Lower leg skin (tissue), 4 donors: ENCODE results near the gene ANK2. TPM values are rescaled to one million over a fixed set of nuclear protein-coding genes. Genes with fewer than 3 reads are reported as not detected.

Source experiments
- DNase-seq, 2 donors: peaks; one replicate each; pipeline ENCODE4 v3.0.0-alpha.2; 2019; ENCODE audit warnings: low spot score in 2 of 2
- H3K4me3 ChIP-seq: fragments of 200-600 bp; sonication (generic); 2 replicates; pipeline ENCODE4 v1.5.1; 2017; ENCODE audit warnings: mild to moderate bottlenecking, low read depth; ENCODE audit not compliant: poor library complexity, severe bottlenecking
- POLR2A ChIP-seq, 2 donors: fragments of 450-650 bp; IDR thresholded peaks; one replicate each; pipeline ENCODE4 v1.6.1; 2016 to 2017; ENCODE audit warnings: antibody characterized with exemption in 2 of 2, mild to moderate bottlenecking in 1 of 2, moderate library complexity in 1 of 2
- WGBS, 2 donors: methylation state at CpG; one replicate each; pipeline ENCODE4 v1.1.5; 2018; 5-methylcytosine and 5-hydroxymethylcytosine counted together
- intact Hi-C: fragments of 100-400 bp; cut with DNase I; formaldehyde crosslinking; loops from one replicate; pipeline ENCODE4 v1.15.0; 2023; ENCODE audit warnings: low total_unique reads
- total RNA-seq, 4 donors: library from RNA; depleted of rRNA; stranded (reverse); fragments of >200 nt; gene quantifications; one replicate each; pipeline ENCODE4 v1.1.0, GENCODE V29; 2016
- TF ChIP-seq, protein P1 (sequence below), 3 donors: fragments of 450-650 bp; IDR thresholded peaks; one replicate each; pipeline ENCODE4 v1.5.1; 2016; ENCODE audit warnings: antibody characterized with exemption in 3 of 3, mild to moderate bottlenecking in 3 of 3, moderate library complexity in 2 of 3

Gene ANK2
- total RNA-seq, 4 donors from 2014 or later: 7.1 to 28.8 (median 18.3) TPM

GRCh38 chr4:113090954-113091353 is 41.5 kb downstream of the ANK2 start:
- no peak for DNase-seq
- intact Hi-C loops: no loop called here
- H3K4me3 ChIP-seq: no peak overlapping the region
- TF ChIP-seq, protein P1, sequence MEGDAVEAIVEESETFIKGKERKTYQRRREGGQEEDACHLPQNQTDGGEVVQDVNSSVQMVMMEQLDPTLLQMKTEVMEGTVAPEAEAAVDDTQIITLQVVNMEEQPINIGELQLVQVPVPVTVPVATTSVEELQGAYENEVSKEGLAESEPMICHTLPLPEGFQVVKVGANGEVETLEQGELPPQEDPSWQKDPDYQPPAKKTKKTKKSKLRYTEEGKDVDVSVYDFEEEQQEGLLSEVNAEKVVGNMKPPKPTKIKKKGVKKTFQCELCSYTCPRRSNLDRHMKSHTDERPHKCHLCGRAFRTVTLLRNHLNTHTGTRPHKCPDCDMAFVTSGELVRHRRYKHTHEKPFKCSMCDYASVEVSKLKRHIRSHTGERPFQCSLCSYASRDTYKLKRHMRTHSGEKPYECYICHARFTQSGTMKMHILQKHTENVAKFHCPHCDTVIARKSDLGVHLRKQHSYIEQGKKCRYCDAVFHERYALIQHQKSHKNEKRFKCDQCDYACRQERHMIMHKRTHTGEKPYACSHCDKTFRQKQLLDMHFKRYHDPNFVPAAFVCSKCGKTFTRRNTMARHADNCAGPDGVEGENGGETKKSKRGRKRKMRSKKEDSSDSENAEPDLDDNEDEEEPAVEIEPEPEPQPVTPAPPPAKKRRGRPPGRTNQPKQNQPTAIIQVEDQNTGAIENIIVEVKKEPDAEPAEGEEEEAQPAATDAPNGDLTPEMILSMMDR (IDR thresholded peaks at IDR 0.05): no peak

GRCh38 chr4:113094331-113094730 is 44.9 kb downstream of the ANK2 start:
- no peak overlapping the region for H3K4me3 ChIP-seq
- no peak for TF ChIP-seq POLR2A (IDR thresholded peaks at IDR 0.05)
- TF ChIP-seq, protein P1 (IDR thresholded peaks at IDR 0.05): no peak
- DNase-seq: no peak
- WGBS, 2 donors: 61 to 66% methylated on average over 5 of the region's 5 CpGs
- intact Hi-C loops: no loop called here

DNA sequence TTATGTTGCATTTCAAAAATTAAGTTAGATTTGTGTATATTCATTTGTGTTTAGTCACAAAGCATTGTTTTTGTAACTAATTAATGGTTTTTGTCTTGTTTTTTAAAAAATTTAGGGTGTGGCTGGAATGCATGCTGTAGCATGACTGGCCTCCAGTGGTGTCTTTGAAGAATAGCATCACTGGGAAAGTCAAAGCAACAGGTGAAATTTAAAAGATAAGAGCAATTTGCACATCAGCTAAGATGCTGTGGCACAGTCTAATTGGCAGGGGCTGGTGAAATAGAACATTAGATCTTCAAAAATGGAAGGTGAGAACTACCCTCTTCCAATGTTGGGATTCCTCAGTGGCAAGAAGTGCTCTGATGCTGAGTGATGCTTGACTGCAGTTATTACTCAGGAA is 45.3 kb downstream of the ANK2 start:
- no peak overlapping the region for H3K4me3 ChIP-seq
- TF ChIP-seq, protein P1 (IDR thresholded peaks at IDR 0.05): no peak
- TF ChIP-seq POLR2A (IDR thresholded peaks at IDR 0.05): no peak
- no peak for DNase-seq
- intact Hi-C loops: no loop called here

- 93 to 95% methylated on average over 1 of the region's 1 CpG for WGBS, 2 donors
- intact Hi-C loops: no loop called here
- H3K4me3 ChIP-seq: no peak overlapping the region
- no peak for DNase-seq
- no peak for TF ChIP-seq POLR2A (IDR thresholded peaks at IDR 0.05)
- TF ChIP-seq, protein P1 (IDR thresholded peaks at IDR 0.05): no peak
These were observed 52.2 kb downstream of the ANK2 start for GRCh38 chr4:113101669-113102068.

DNA sequence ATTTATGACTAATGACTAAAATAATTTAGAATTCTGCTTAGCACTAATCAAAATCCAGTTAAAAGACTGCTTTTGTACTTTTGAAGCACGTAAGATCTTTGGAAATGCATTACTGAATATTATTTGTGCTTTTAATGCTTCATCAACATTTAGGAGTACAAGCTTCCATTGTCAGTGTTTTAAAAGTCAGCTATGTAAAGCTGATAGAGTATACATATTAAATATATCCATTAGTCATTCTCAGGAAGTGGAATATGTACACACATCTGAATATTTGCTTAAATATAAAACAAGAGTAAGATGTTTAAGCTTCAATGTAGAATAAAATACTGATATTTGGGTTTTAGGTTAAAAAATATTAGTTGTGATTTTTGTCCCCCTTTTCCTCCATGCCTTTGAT is 54.1 kb downstream of the ANK2 start:
- intact Hi-C loops: no loop called here
- 72 to 79% methylated on average over 1 of the region's 1 CpG for WGBS, 2 donors
- DNase-seq: no peak
- no peak for TF ChIP-seq POLR2A (IDR thresholded peaks at IDR 0.05)
- TF ChIP-seq, protein P1 (IDR thresholded peaks at IDR 0.05): no peak
- H3K4me3 ChIP-seq: no peak overlapping the region

GRCh38 chr4:113106108-113106507 is 56.7 kb downstream of the ANK2 start:
- H3K4me3 ChIP-seq: no peak overlapping the region
- TF ChIP-seq, protein P1 (IDR thresholded peaks at IDR 0.05): no peak
- no peak for TF ChIP-seq POLR2A (IDR thresholded peaks at IDR 0.05)
- DNase-seq: no peak
- intact Hi-C loops: no loop called here
